GM21529 (cell line): ENCODE measurements around the gene CYP26B1.

ENCODE experiments used
- ATAC-seq: cut with Tn5 transposase; IDR thresholded peaks from one replicate; pipeline ENCODE4 v1.9.1; 2021; ENCODE audit not compliant: unreplicated experiment

The CYP26B1 gene

DNA sequence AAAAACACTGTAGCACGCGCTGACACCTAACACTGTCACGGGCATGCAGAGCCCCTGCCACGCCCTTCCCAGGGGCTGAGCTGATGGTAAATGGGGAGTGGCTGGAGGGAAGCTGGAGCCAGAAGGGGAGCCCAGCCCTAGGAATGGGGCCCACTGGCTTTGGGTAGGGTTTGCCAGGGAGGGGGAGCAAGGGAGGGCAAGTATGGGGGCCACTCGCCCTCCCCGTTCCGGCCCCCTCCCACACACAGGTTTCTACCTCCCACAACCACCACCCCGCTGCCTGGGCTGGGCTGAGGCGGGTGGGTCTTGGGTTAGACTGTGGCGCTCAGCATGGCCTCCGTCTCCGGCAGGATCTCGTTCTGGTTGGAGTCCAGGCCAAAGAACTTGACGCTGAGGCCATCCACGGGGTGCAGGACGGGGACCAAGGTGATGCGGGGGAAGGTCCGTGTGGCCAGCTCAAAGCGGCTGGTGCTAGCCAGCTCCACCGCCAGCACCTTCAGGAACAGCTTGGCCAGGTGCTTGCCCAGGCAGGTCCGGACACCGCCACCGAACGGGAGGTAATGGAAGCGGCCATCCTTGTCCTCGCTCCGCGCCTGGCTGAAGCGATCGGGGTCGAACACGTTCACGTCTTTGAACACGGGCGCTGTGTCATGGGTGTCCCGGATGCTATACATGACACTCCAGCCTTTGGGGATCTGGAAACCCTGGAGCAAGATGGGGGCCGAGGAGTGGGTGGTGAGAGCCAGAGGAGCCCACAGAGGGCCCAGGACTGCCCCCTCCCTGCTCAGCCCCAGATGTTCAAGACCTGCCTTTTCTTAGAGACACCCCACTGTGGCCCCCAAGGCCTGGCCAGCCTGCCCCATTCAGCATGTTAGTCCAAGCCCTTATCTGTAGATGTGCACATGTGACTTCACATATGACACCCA lies 15.5 kb downstream of the CYP26B1 start:
- ATAC-seq = no peak

DNA sequence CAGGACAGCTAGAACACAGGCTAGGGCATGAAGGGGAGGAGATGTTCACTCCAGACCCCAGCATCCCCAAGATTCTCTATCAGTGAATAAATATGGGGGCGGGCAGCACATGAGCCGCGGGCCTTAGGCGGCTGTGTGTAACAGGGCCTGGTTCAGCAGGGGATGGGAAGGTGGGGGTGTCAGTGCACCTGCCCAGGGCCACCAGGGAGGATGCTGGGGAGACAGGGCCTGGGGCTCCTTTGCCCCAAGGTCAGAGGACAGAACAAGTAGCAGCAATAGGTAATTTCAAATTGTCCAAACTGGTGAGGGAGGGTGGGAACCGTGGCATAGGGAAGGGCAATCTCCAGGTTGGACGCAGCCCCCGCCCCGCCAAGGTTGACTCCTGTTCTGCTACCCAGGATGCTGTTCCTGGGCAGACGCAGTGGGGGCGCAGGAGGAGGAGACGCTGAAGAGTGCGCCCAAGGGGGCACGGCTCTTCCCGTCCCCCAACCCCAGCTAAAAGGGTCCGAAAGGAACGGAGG lies 16.2 kb downstream of the CYP26B1 start:
- ATAC-seq = no peak

DNA sequence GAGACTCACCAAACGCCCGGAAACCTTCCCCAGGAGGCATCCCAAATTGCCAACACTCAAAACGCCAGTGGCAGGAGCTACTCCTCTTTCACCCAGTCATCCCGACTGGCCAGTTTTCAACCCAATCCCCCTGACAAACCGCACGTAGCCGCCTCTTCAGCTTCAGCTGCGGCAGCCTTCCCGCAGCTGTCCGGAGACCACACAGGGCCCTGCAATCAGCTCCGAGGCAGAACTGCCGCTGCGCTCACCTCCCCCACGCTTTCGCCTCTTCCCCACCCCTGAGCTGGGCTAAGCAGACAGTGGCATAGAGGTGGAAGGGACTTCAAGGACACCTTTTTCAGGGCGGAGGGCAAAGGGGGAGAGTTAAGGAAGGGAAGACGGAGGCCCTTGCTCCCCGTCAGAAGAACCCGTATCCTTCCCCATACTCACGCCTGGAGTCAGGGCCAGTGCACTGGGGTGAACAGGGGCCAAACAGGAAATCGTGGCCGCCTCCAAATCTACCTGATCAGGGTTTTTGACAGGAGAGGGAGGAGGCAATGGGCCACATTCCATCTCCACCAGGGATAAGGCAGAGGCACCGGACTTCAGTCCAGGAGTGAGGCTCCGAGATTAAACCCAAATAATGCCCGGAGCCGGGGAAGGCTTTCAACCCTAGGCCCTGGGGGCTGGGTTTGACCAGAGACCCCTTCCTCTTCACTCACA lies 16.9 kb downstream of the CYP26B1 start:
- ATAC-seq = no peak

DNA sequence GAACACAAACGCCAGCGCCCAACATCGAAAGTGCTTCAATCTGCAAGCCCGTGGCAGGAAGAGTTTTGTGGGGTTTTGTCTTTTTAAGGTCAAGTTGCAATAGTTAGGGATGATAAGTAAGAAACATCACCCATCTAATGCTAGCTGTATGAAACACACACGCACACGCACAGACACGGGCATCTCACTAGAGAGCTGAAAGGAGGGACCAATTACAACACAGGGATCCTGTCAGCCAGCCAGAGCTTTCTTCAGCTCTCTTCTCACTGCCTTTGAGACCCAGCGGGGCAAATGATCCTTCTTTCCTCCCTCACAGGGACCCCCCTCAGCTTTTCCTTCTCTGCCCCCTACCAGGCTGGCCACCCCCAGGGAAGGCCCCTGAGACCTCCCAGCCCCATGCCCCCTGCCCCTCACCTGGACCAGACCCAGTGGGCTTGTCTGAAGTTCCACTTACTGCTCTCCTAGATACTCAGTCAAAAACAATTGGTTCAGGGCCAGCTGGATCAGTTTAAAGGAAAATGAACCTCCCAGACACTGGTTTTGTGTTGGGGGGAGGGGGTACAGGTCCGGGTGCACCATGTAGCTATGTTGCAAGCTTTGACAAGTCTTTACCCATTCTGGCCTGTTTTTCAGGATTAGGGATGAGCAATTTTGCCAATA lies 17.9 kb downstream of the CYP26B1 start:
- no peak for ATAC-seq

DNA sequence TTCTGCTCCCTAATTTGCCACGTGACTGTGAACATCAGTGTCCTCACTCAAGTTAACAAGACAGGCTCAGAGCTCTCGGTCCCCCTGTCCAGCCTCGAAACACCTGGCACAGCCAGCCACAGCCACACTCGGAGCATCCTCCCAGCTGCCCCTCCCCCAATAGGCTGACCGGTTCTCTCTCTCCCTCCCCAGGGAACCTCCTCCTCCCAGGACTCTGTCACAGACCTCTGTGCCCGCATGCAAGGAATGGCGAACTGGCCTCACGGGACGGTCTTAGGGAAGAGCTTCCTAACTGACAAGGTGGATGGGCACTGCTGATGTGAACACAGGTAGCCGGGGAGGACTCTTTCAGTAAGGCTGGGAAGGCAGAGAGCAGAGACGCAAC lies 18.8 kb downstream of the CYP26B1 start:
- no peak for ATAC-seq

DNA sequence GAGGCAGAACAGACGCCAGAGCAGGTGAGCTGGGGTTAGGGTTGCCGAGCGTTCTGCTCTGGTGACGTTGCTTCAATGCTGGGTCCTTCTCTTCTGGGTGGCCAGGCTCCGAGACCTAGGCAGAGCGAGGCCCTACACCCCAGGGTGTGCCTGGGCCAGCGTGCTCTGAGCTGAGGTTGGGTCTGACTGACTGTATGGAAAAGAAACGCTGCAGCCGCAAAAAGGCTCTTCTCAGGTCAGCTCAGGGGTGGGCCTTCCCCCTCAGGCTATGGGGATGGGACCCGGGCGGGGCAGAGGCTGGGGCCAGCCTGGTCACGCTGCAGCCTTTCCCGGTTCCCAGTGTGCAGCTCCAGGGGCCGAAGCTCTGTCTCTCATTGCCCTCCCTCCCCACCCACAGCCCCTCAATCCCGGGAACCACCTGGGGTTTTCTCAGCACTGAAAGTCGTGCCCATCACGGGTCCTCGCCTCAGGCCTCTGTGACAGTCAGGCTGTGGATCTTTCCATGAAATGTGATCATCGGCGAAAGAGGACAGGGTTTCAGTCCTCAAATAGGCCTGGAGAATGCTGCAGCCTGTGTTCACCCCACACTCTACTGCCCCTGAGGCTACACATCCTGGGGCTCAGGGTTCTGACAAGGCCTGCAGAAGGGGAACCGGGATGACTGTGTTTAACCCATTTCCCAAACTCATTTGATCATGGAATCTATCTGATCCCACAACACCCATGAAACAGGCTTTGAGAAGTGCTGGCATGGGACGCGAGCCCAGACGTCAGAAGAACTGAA lies 19.4 kb downstream of the CYP26B1 start:
- no peak for ATAC-seq

DNA sequence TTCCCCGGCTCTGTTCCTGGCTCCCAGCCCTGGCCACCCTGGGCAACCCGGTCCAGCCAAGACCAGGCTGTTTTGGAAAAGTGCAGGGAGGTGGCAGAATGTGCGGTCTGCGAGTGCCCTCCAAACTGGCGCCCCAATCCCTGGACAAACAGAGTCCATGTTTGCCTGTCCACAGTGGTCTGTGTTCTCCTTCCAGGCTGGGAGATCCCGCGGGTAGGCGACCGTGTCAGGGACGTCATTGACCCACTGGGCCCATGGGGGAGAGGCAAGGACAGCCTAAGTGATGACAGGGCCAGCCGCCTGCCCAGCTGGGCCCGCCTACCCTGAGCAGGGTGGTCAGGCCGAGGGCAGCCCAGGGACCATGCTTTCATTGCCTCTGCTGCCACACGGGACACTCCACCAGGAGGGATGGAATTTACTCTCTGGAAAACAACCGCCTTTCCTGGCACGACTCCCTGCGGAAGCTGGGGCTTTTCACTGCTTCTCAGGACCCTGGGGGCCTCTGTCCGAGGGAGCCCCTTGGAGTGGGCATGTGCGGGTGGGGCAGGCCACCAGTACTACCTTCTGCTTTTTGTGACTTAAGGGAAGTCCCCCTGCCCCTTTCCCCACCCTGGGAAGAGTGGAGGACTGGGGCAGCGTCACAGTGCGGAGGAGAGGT lies 20.1 kb downstream of the CYP26B1 start:
- no peak for ATAC-seq

DNA sequence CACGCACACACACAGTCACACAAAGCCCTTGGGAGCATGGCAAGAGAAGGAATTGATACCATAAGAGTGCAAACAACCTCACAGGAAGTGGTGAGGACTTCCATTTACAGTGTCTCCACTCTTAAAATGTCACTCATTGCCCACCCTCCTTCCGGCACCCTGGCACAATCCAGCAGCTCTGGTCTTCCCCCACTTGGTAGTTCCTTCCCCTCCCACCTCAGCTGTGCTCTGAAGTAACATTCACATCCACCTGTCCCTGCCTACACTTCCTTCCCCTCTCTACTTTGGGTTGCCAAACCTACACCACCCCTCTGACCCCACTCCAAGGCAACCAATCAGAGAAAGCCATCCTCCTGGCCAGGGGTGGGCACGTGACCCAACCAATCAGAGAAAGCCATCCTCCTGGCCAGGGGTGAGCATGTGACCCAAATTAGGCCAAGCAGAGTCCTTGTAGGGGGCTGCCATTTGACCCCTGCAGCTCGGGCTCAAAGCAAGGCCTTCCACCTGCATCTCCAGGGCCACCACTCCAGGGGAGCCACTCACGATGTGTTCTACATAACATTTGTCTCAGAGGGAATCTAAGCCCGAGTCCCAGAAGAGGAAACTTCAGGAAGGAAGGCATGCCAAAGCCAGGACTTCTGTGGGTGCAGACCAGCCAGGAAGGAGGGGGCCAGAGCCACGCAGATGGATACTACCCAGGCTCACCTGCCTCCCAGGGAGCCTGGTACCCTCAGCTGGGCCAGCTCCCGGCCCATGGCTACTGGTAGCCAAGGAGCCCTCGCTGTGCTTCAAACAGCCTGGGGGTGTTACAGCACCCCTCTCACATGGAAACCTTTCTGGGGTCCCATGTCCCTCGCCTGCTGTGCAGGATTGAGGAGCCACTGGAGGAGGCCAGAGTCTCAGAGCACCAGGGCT lies 21.2 kb downstream of the CYP26B1 start:
- no peak for ATAC-seq

- ATAC-seq = no peak
Measured at GRCh38 chr2:72124376-72124775, 23.3 kb downstream of the CYP26B1 start.

GRCh38 chr2:72121153-72121552 lies 26.5 kb downstream of the CYP26B1 start:
- ATAC-seq = no peak

DNA sequence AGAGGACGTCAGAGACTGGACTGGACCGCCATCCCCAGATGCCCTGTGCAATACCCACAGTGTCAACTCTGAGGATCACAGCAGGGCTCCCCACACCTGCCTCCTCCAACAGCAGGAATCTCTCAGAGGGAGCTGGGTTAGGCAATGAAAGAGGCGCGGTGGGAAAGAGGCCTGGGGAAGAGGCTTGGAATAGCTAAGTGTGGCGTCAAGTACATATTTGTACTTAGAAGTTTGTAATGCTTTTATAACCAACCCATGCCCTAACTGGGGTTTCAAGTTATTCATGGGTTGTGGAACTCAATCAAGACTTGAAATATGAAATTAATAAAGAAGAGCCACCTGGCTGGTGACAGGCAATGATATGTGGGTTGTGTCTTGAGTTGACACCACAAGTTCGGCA lies 28.7 kb downstream of the CYP26B1 start:
- ATAC-seq = no peak

GRCh38 chr2:72118386-72118785 lies 29.3 kb downstream of the CYP26B1 start:
- ATAC-seq = no peak

DNA sequence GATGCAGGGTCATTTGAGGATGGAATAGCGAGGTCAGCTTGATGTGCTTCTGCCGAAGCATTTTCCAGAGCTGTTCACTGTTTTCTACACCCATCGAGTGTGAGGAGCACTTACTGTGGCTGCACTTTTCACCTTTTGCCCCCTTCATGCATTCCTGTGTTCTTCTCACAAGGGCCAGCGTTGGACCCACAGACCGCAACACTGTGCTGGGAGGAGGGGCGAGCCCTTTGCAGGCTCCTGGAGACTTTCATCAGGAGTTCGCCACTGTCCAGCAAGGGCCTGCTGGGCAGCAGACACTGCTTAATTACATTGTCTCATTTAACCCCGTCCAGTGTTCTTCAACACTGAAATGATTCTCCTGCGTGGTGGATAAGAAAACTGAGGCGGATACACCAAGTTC lies 29.9 kb downstream of the CYP26B1 start:
- ATAC-seq = no peak

- ATAC-seq = no peak
Measured at GRCh38 chr2:72117029-72117428, 30.6 kb downstream of the CYP26B1 start.

DNA sequence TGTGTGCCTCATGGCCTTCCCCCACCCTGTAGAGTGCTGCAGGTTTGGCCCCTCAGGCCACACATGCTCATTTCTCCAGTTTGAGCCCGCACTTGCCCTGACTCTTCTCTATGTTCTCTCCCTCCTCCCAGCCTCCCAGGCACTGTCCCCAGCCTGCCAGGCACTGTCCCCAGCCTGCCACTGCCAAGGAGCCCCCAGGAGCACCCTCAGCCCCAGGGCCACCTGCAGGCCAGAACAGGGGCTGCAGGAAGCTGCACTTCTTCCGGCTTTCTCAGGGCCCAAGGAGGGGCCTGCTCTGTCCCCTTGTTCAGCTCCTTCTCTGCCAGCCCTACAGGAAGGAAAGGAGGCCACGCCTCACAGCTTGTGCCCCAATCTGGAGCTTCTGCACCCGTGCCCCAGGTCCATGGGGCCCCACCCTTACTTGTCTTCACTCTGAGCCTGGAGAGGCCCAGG lies 31.6 kb downstream of the CYP26B1 start:
- ATAC-seq = peak; percentile 63

GRCh38 chr2:72115110-72116080 lies 32.3 kb downstream of the CYP26B1 start:
- peak; percentile 12 for ATAC-seq

DNA sequence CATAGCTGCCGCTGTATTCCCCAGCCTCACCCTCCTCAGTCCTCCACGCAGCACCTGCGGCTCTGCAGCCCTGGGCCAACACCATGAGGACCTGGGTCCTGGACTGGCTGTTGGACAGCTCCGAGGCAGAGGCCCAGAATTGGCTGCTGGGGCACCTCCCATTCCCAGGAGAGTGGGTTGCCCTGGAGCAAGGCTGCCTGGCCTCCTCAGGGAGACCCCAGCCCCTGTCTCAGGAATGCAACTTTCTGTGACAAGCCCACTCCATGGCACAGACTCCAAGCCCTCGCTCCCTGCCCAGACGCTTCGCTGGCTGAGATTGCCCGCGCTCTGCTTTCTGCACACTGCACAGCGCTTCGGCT lies 33.0 kb downstream of the CYP26B1 start:
- no peak for ATAC-seq
